Activated CD8-positive, alpha-beta memory T cell treated with anti-CD3 and anti-CD28 coated beads for 4 hours (primary cell): ENCODE results near the gene SCRG1.

ENCODE experiments used
- DNase-seq, 2 donors: peaks; one replicate each; pipeline ENCODE4 v3.0.0-alpha.2; 2020; ENCODE audit warnings: low read depth in 2 of 2

Gene SCRG1

DNA sequence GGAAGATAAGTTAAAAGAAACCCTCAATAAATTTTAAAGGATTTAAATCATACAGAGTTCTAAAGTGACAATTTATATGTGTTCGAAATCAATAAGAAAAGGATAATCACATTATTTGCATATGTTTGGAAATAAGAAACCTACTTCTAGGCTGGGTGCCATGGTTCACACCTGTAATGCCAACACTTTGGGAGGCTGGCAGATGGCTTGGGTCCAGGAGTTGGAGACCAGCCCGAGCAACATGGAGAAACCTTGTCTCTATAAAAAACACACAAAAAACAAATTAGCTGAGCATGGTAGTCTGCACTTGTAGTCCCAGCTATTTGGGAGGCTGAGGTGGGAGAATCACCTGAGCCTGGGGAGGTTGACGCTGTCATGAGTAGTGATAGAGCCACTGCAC, 36.2 kb downstream of the SCRG1 start:
- DNase-seq = no peak

DNA sequence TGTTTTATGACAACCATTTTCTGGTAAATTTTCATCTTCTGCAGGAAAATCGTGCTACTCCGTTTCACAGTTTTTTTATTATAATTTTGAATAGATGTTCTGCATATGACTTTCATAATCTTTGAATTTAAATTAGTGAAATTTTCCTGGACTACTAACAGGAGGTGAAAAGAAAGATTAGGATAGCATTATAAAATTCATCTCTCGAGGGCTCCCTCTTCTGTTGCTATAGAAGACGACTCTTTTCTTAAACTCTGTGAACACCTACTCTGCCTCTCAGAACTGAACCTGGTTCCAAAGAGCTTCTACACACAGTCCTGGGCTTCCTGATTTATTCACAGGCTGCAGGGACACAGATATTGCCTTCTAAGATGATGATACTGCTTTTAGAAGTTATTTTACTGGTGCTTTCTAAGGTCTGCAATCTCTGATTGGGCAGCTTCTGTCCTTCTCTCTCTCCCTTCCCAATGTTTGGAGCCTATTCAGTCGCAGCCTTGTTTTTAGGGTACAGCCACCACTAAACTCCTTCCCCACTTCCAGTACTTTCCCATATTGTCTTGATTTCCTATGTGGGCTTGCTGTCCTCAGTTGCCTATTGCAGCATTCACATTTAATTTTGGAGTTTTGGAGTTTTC, 38.2 kb downstream of the SCRG1 start:
- no peak for DNase-seq

DNA sequence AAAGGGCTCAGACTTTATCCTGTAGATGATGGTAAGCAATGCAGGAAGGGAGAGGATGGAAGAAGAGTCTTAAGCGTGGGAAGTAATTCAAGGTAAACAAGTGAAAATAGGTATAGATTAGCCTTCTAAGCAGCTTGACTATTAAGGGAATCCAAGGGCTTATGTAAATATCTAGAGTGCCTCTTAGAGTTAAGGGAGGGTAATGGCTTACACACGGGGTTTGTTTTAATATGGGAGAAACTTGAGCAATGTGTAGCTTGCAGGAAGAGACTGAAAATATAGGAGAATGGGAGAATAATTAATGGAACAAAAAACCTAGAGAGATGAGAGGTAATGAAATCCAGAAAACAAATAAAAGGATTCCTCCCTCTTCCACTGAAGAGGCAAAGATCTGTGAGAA, 41.0 kb downstream of the SCRG1 start:
- no peak for DNase-seq

DNA sequence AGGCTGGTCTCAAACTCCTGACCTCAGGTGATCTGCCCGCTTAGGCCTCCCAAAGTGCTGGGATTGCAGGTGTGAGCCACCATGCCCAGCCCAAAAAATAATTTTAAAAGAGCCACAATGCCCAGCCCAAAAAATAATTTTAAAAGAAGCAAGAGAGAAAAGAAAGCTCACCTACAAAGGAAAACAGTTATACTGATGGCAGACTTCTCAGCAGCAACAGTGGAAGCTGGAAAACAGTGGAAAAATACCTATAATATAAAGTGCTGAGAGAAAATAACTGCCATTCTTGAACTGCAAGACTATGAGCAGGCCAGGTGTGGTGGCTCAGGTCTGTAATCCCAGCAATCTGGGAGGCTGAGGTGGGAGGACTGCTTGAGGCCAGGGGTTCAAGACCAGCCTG, 51.4 kb downstream of the SCRG1 start:
- no peak for DNase-seq

DNA sequence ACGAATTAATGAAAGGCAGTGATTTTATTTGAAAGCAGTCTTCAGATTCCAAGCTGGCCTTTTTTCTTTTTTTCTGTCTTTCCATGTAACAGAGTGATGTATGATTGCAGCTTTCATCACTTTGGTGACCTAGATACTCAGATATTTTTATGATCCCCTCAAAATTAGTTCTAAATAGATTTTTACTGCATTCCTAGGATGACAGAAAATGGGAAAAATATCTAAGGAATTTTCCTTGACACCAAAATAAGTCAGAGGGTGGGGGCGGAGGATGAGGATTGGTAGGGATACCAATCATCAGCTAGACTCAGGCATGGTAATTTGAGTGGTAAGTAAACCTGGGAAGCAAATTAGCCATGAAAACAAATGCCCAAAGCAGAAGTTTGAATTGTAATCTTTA, 52.8 kb downstream of the SCRG1 start:
- no peak for DNase-seq

DNA sequence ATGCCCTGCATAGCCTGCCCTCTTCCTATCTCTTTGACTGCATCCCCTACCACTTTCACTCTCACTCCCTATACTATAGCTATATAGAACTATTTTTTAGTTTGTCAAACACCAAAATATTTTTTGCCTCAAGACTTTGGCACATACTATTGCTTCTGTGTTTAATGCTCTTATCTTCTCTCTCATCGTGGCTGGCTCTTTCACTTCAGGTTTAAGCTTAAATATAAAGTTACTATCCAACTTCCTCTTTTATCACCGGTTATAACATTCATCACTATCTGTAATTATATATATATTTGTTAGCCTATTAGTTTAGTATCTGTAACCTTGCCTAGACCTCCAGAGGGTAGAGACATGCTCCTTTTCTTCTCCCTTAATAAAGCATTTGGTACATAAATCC, 53.3 kb downstream of the SCRG1 start:
- DNase-seq = no peak

DNA sequence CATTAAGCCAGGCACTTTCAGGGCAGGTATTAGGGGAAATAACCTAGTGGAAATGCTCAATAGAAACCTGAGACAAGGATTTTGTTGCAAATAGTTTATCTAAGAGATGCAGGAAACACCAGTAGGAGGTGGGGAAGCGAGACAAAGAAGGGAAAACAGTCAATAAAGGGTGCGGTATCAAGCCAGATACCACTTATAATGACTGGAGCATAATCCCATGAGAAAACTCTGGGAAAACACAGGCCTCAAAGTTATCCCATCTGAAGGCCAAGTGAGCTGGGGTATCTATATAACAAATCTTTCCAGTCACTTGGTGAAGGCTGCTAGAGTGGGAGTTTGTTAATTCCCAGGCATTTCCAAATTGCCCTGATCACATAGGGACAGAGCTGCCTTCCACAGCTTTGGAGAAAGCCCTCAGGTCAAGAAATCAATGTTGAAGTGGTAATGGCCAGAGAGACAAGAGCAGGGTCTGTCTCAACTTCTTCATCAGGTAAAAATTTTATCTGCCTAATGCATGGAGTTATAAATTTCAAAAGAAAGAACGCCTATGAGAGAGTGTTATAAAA, 55.0 kb downstream of the SCRG1 start:
- no peak for DNase-seq

DNA sequence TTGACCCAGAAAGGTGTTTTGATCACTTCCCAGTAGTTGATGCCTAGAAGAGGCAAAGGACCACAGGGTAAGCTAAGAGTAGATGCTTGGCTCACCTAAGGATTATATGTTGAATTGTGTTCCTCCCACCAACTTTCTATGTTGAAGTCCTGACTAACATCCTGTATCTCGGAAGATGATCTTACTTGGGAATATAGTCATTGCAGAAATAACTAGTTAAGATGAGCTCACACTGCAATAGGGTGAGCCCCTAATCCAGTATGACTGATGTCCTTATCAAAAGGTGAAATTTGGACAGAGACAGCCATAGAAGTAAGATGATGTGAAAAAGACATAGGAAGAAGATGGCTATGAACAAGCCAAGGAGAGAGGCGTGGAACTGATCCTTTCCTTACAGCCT, 61.5 kb downstream of the SCRG1 start:
- no peak for DNase-seq

DNA sequence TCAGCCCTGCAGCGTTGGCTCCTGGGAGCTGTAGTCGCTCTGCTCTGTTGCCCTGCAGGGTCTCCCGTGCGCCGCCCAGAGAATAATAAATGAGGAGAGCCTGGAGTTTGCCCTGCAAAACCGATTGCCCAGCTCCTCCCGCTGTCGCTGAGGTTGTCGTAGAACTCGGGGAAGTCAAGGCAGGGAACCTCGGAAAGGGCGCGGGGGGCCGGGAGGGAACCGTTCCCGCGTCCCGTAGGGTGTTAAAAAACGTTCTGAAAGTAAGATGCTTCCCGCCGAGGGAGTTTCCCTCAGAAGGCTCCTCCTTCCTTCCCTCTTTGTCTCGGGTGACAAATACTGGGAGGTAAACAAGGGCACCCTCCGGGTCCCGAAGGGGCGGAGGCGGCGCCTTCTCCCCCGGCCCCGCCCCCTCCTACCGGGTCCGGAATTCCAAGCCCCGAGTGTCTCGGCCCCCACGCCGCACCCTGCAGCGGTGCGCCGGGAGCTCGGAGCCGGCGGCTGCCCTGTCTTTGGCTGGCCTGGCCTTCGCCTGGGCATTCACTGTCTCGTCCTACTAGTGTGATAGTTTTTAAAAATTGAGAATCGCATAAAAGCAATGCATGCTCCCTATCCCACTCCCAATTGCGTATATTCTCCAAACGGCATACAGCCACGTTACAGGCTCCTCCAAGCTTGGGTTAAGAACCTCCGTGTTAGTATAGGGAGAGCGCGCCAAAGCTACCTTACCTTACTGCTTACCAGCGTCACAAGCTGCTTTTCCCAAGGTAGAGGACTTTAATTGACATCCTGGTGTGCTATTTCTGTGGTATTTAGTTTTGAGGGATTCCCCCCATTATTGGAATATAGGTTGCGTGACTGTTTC, 63.8 kb downstream of the SCRG1 start:
- DNase-seq = no peak
